HTR-8/SVneo (cell line): ENCODE measurements around the gene CACNG7.
A peak's percentile ranks its signal among the peaks of the same experiment; 100 is the strongest.
"Not testable (repeated sequence)": the region's sequence is repeated elsewhere in the genome, so short reads cannot be mapped to it uniquely, and the experiment has no call there.

Experiments
- DNase-seq: peaks from one replicate; pipeline ENCODE4 v3.0.0; 2011; ENCODE audit warnings: low spot score, mixed read lengths; ENCODE audit not compliant: insufficient read length
- FAIRE-seq: peaks from 2 replicates; lab custom pipeline; 2011; peaks lifted over from hg19 to GRCh38; lab: Jason Lieb, UNC

Gene CACNG7

GRCh38 chr19:53908935-53909415 is at the start of gene CACNG7:
TSS of gene CACNG7 (plus strand) at chr19:53909278. CDS start at chr19:53912832, 3,554 bp downstream.
- FAIRE-seq, result no peak

GRCh38 chr19:53864308-53864836 is 44.7 kb upstream of the CACNG7 start:
- DNase-seq (no peak), FAIRE-seq (no peak)

More at GRCh38 chr19:53908935-53909415, at the start of gene CACNG7:
- DNase-seq, result no peak

GRCh38 chr19:53865523-53865917 is 43.6 kb upstream of the CACNG7 start:
- FAIRE-seq (no peak), DNase-seq (no peak)

- FAIRE-seq, result peak; percentile 86
Measured at GRCh38 chr19:53865918-53866864, 42.9 kb upstream of the CACNG7 start.

GRCh38 chr19:53866865-53867224 is 42.2 kb upstream of the CACNG7 start:
- FAIRE-seq, result no peak

More at GRCh38 chr19:53865918-53866864, 42.9 kb upstream of the CACNG7 start:
- DNase-seq, result no peak

GRCh38 chr19:53867225-53868090 is 41.6 kb upstream of the CACNG7 start, which contains the start of gene MYADM:
TSS of gene MYADM (plus strand) at chr19:53867883. CDS start at chr19:53873530, 5,647 bp downstream.
- DNase-seq (peak; percentile 97), FAIRE-seq (peak; percentile 71)

More at GRCh38 chr19:53866865-53867224, 42.2 kb upstream of the CACNG7 start:
- DNase-seq, result no peak

GRCh38 chr19:53868091-53868891 is 40.8 kb upstream of the CACNG7 start:
- FAIRE-seq, result peak; percentile 36
- DNase-seq, result peak; percentile 69

- FAIRE-seq, result peak; percentile 76
- DNase-seq, result peak; percentile 79
Measured at GRCh38 chr19:53868892-53869804, 39.9 kb upstream of the CACNG7 start.

GRCh38 chr19:53869805-53870484 is 39.1 kb upstream of the CACNG7 start:
- DNase-seq, FAIRE-seq: not testable (repeated sequence)

- DNase-seq, result no peak
- no peak for FAIRE-seq
Measured at GRCh38 chr19:53870485-53870844, 38.6 kb upstream of the CACNG7 start.

- FAIRE-seq, result no peak
- no peak for DNase-seq
Measured at GRCh38 chr19:53871454-53871853, 37.6 kb upstream of the CACNG7 start.

- FAIRE-seq (no peak), DNase-seq (no peak)
Measured at GRCh38 chr19:53872762-53873161, 36.3 kb upstream of the CACNG7 start.

- DNase-seq, result no peak
- no peak for FAIRE-seq
Measured at GRCh38 chr19:53873773-53874605, 35.1 kb upstream of the CACNG7 start.

- FAIRE-seq, result no peak
- no peak for DNase-seq
Measured at GRCh38 chr19:53874606-53874990, 34.5 kb upstream of the CACNG7 start.

- FAIRE-seq (no peak), DNase-seq (no peak)
Measured at GRCh38 chr19:53875602-53876325, 33.3 kb upstream of the CACNG7 start.

GRCh38 chr19:53876651-53877224 is 32.3 kb upstream of the CACNG7 start:
- DNase-seq (no peak), FAIRE-seq (no peak)
